Coronary artery (tissue), 2 donors: ENCODE data around the gene BACE2.

Source experiments
- DNase-seq: peaks from one replicate; pipeline ENCODE4 v3.0.0-alpha.2; 2017; ENCODE audit warnings: low spot score
- H3K27ac ChIP-seq, 2 donors: fragments of 200-600 bp; sonication (generic); one replicate each; pipeline ENCODE4 v1.5.1; 2016 to 2019
- H3K4me3 ChIP-seq: fragments of 200-600 bp; sonication (generic); 2 replicates; pipeline ENCODE4 v1.5.1; 2016; ENCODE audit warnings: mild to moderate bottlenecking, moderate library complexity
- TF ChIP-seq, protein P1 (sequence below): fragments of 200-600 bp; sonication (generic); IDR thresholded peaks from one replicate; pipeline ENCODE4 v1.5.1; 2019; ENCODE audit warnings: antibody characterized with exemption

BACE2 gene

DNA sequence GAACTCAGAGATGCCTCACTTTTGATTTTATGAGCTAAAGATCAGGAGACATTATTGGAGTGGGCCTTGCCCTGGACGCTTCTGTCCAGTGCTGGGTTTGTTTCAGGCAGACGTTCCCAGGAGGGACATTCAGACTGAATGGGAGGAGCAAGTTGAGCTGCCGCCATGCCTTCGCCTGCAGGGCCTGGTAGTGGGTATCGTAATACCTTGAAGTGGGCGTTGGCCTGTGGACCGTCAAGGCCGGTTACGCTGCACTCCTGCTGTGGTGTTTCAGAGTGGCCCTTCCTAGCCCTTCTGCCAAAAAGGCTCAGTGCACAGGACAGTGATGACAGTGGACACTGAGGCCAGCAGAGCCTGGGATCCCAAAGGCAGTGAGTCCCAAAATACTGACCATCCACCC lies 150.3 kb downstream of the BACE2 start:
- TF ChIP-seq, protein P1, sequence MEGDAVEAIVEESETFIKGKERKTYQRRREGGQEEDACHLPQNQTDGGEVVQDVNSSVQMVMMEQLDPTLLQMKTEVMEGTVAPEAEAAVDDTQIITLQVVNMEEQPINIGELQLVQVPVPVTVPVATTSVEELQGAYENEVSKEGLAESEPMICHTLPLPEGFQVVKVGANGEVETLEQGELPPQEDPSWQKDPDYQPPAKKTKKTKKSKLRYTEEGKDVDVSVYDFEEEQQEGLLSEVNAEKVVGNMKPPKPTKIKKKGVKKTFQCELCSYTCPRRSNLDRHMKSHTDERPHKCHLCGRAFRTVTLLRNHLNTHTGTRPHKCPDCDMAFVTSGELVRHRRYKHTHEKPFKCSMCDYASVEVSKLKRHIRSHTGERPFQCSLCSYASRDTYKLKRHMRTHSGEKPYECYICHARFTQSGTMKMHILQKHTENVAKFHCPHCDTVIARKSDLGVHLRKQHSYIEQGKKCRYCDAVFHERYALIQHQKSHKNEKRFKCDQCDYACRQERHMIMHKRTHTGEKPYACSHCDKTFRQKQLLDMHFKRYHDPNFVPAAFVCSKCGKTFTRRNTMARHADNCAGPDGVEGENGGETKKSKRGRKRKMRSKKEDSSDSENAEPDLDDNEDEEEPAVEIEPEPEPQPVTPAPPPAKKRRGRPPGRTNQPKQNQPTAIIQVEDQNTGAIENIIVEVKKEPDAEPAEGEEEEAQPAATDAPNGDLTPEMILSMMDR, result no peak
- no peak overlapping the region for H3K27ac ChIP-seq
- no peak overlapping the region for H3K4me3 ChIP-seq
- no peak for DNase-seq

DNA sequence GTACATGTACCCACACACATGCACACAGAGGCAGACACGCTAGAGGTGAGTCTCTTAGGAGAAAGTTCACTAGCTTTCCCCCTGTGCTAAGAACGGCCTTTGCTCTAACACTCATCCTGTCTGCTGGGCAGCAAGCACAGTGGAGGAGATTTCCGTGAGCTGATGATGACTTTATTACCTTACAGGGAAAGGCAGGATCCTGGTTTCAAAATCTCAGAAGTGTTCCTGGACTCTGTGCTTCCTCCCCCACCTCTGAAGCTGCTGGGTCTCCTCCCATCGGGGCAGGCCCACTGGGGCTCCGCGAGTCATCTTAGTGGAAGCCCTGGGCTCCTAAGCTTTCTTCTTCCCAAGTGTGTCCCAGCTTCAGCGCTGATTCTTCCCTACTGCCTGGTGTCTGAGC lies 151.3 kb downstream of the BACE2 start:
- TF ChIP-seq, protein P1, result no peak
- no peak for DNase-seq
- H3K27ac ChIP-seq, result no peak overlapping the region
- no peak overlapping the region for H3K4me3 ChIP-seq

DNA sequence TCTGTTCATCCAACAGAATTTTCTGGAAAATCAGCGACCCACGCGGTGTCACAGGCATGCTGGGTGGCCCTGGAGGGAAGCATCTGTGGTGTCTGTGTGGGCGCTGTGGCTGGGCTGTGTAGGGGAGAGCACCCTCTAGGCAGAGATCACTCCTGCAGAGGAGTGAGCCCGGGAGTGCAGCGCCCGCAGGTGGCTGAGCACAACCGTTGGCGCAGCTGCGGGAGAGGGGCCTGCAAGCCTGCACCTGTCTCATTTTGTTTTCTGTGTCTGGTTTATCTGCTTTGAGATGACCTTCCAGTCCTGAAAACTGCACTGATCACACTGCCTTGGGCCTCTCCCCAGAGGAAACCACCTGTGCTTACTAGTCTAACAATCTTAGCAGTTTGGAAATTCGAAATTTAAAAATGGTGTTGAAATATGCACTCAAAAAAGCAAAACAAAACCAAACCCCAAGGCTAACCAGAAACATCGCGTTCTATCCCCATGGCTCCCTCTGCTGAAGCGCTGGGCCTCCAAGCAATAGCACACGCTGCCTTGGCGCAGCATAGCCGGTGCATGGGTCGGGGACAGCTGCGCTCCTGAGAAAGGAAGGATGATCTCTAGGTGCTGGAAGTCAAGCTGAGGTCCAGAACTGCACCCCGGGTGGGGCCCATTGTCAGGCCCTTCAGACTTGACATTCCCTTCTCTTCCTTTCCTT lies 153.4 kb downstream of the BACE2 start:
- TF ChIP-seq, protein P1, result no peak
- H3K4me3 ChIP-seq, result no peak overlapping the region
- no peak for DNase-seq
- no peak overlapping the region for H3K27ac ChIP-seq

DNA sequence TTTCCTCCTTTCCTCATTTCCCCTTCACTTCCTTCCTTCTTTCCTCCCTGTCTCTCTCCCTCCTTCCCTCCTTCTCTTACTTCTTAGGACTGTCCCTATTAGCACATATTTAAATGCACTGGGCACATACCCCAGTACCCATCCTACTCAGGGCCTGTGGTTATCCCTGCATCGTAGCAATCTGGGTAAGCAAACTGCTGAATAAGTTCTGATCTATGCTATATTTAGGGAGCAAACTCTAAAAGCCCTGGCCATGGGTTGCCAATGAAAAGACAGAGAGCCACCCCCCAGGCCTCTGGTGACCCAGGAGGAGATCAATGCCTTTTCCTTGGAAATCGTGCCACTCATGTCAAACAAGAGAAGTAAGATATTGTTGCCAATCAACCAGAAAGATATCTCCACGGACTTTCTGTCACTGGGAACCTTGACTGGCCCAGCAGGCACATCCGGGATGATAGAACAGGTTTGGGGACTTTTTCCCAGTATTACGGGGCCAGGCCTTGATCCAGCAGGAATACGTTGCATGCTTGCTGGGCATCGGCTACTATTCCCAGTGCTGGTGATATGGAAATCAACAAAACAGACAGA lies 154.0 kb downstream of the BACE2 start:
- no peak for DNase-seq
- no peak overlapping the region for H3K4me3 ChIP-seq
- TF ChIP-seq, protein P1, result no peak
- H3K27ac ChIP-seq, result no peak overlapping the region

DNA sequence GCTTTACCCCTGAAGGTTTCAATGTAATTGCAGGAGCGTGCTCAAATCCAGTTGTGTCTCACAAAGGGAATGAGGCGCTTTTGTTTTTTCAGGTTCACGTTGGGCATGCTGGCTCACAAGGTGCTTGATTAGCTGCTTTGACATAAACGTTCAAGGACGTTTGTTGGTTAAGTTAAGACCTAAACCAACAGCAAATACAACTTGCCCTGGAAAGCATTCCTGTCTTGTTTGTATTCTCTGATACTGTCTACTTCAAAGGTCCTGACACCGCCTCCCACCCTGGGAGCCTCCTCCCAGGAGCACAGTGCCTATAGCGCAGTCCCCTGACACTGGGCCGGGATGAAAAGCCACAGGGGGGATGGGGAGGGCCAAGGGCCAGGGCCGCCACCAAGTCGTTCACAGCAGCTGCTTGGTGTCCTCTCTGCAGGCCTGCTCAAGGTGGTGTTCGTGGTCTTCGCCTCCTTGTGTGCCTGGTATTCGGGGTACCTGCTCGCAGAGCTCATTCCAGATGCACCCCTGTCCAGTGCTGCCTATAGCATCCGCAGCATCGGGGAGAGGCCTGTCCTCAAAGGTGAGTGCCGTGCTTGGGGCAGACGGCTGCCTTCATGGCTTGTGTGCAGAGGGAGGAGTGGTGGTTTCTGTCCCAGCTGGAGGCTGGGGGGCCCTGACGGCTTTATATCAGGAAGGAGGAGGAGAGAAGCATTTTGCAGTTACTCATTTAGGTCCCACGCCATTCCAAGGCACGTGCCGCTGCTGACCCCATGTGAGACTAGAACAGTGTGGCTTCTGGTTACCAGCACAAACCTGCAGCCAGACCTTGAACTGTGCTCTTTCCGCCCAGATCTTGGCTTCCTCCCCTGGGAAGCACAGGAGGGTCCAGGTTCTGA lies 154.8 kb downstream of the BACE2 start:
- H3K27ac ChIP-seq, result no peak overlapping the region
- DNase-seq, result no peak
- H3K4me3 ChIP-seq, result no peak overlapping the region
- TF ChIP-seq, protein P1, result no peak

DNA sequence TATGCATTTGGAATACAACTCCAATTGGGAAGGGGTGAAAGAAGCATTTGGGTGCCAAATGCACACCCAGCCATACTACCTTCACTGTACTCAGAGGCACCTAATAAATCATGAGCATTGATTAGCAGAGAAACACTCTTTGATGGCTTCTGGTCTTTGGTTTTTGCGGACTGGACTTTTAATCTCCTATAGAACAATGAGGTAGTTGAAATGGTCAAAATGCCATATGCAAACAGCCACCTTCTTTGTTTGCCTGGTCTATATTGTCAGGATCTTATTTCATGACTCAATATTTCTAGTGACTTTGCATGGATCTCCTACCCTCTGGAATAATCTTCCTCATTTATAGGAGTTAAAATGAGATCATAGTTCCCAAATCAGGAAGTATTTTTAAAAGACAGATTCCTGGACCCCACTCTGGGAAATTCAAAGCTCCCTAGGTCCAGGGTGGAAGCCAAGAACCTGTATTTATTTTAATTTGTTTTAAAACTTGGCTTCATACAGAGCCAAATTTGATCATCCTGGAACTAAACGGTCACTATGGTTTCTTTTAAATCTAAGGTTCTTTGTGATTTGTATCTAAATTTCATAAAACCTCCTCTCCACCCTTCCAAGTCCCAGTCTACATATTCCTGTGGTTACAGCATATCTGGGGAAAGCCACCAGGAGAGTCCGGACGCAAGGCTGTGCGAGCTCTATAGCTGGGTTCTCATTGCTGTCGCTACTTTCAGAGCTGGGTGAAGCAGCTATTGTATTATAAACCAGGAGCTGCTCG lies 157.4 kb downstream of the BACE2 start:
- no peak overlapping the region for H3K27ac ChIP-seq
- no peak for DNase-seq

More for the DNA sequence above, 157.4 kb downstream of the BACE2 start:
- no peak overlapping the region for H3K4me3 ChIP-seq
- TF ChIP-seq, protein P1, result no peak
